PC-9 (cell line): ENCODE data around the gene KRTAP4-9. TPM values are rescaled to one million over a fixed set of nuclear protein-coding genes. Genes with fewer than 3 reads are reported as not detected.
"Not testable (repeated sequence)": the region's sequence is repeated elsewhere in the genome, so short reads cannot be mapped to it uniquely, and the experiment has no call there.

Experiments
- BruUV-seq: library from RNA; stranded (reverse); fragments of 400-500 nt; replicated peaks from 2 replicates; lab custom pipeline; 2021; lab: Mats Ljungman, UMichigan
- CTCF ChIA-PET: fragments of 300-600 bp; sonication (Branson Sonifier 250); formaldehyde crosslinking; loops from one replicate; lab custom pipeline; 2022; ENCODE audit warnings: antibody characterized with exemption; lab: Charles Lee
- POLR2A ChIA-PET: fragments of 300-600 bp; sonication (Branson Sonifier 250); formaldehyde crosslinking; loops from one replicate; lab custom pipeline; 2022; ENCODE audit warnings: antibody characterized with exemption; ENCODE audit not compliant: unreplicated experiment; lab: Charles Lee
- DNase-seq, 2 experiments: peaks; one replicate each; pipeline versions ENCODE4 v3.0.0 to v3.0.0-alpha.2; 2015 to 2022; ENCODE audit warnings: mixed read lengths in 1 of 2
- H2AFZ ChIP-seq: fragments of 200-600 bp; sonication (generic); 2 replicates; pipeline ENCODE4 v1.8.1; 2017; ENCODE audit warnings: antibody characterized with exemption
- H3F3A ChIP-seq: fragments of 200-600 bp; sonication (generic); 2 replicates; pipeline ENCODE4 v1.8.1; 2017; ENCODE audit warnings: antibody characterized with exemption, mild to moderate bottlenecking, low read depth; ENCODE audit not compliant: insufficient read depth
- H3K27ac ChIP-seq: fragments of 200-600 bp; sonication (generic); 2 replicates; pipeline ENCODE4 v1.6.1; 2016; ENCODE audit warnings: mixed run types
- H3K27me3 ChIP-seq: fragments of 200-600 bp; sonication (generic); 2 replicates; pipeline ENCODE4 v1.6.1; 2016; ENCODE audit warnings: low read depth, mixed run types; ENCODE audit not compliant: insufficient read depth
- H3K36me3 ChIP-seq: fragments of 200-600 bp; sonication (generic); 2 replicates; pipeline ENCODE4 v1.6.1; 2016; ENCODE audit warnings: low read depth, mixed run types
- H3K4me1 ChIP-seq: fragments of 200-600 bp; sonication (generic); replicated peaks from 2 replicates; pipeline ENCODE4 v1.6.1; 2016; ENCODE audit warnings: mixed run types; ENCODE audit not compliant: insufficient read depth
- H3K4me2 ChIP-seq: fragments of 200-600 bp; sonication (generic); 2 replicates; pipeline ENCODE4 v1.6.1; 2017; ENCODE audit warnings: mixed run types
- H3K4me3 ChIP-seq: fragments of 200-600 bp; sonication (generic); 2 replicates; pipeline ENCODE4 v1.6.1; 2016; ENCODE audit warnings: mixed run types
- H3K79me2 ChIP-seq: fragments of 200-600 bp; sonication (generic); 2 replicates; pipeline ENCODE4 v1.6.1; 2017; ENCODE audit warnings: low read depth, mixed run types
- H3K9me2 ChIP-seq: fragments of 200-600 bp; sonication (generic); 2 replicates; pipeline ENCODE4 v1.8.1; 2017; ENCODE audit warnings: mild to moderate bottlenecking; ENCODE audit not compliant: insufficient read depth
- H3K9me3 ChIP-seq: fragments of 200-600 bp; sonication (generic); 2 replicates; pipeline ENCODE4 v1.8.1; 2016; ENCODE audit warnings: low read depth; ENCODE audit not compliant: insufficient read depth
- H4K20me1 ChIP-seq: fragments of 200-600 bp; sonication (generic); 2 replicates; pipeline ENCODE4 v1.8.1; 2017; ENCODE audit not compliant: insufficient read depth
- EZH2 ChIP-seq: fragments of 200-600 bp; sonication (generic); IDR thresholded peaks from 2 replicates; pipeline ENCODE4 v1.8.0; 2017; ENCODE audit warnings: antibody characterized with exemption, low read depth
- intact Hi-C: fragments of 100-400 bp; cut with micrococcal nuclease; formaldehyde crosslinking; loops from one replicate; pipeline ENCODE4 v1.10.0; 2022; ENCODE audit not compliant: unreplicated experiment
- total RNA-seq: library from RNA; stranded (reverse); gene quantifications from 2 replicates; pipeline ENCODE4 v1.2.3, GENCODE V29; 2021
- TF ChIP-seq, protein P1 (sequence below): fragments of 200-600 bp; sonication (generic); conservative IDR thresholded peaks from 2 replicates; pipeline ENCODE4 v1.6.1; 2017; ENCODE audit warnings: mixed run types, antibody characterized with exemption, mild to moderate bottlenecking, moderate library complexity

KRTAP4-9 gene
- total RNA-seq, 1 experiment from 2014 or later = not detected

- TF ChIP-seq EZH2 = no peak
- TF ChIP-seq, protein P1, sequence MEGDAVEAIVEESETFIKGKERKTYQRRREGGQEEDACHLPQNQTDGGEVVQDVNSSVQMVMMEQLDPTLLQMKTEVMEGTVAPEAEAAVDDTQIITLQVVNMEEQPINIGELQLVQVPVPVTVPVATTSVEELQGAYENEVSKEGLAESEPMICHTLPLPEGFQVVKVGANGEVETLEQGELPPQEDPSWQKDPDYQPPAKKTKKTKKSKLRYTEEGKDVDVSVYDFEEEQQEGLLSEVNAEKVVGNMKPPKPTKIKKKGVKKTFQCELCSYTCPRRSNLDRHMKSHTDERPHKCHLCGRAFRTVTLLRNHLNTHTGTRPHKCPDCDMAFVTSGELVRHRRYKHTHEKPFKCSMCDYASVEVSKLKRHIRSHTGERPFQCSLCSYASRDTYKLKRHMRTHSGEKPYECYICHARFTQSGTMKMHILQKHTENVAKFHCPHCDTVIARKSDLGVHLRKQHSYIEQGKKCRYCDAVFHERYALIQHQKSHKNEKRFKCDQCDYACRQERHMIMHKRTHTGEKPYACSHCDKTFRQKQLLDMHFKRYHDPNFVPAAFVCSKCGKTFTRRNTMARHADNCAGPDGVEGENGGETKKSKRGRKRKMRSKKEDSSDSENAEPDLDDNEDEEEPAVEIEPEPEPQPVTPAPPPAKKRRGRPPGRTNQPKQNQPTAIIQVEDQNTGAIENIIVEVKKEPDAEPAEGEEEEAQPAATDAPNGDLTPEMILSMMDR = no peak
- Histone ChIP-seq H3K27me3 (no peaks in the 10 kb centered on the region), H3K4me3 (no peak overlapping the region), H3K36me3 (no peaks in the 10 kb centered on the region), H4K20me1 (no peaks in the 10 kb centered on the region), H3K4me1 (peaks cover 21% of the 10 kb centered on the region), H3K79me2 (no peaks in the 10 kb centered on the region), H2AFZ (no peak overlapping the region), H3K9me2 (no peaks in the 10 kb centered on the region; the same call in 1 of the 2 replicates), H3K9me3 (peaks cover 11% of the 10 kb centered on the region; the same call in 1 of the 2 replicates), H3F3A (peaks cover 18% of the 10 kb centered on the region), H3K4me2 (0 out of 2 replicates have a peak overlapping the region, but pooled peaks have one; percentile 20), H3K27ac (peak overlapping the region; percentile 87)
- ChIA-PET CTCF (interaction anchor here (0.6 to 1.0 kb wide), 2 partner anchors 191 to 679 kb away, joined by 3 read pairs; no protein-coding TSS in a partner anchor), POLR2A (interaction anchor here (0.6 to 0.8 kb wide), 7 partner anchors 148 to 373 kb away, joined by 3 to 11 read pairs (median 4); partner anchors contain the start of genes KRT13, KRT36 and KRT40)
- intact Hi-C loops = loop anchor here (1.0 to 2.0 kb wide), 2 partner anchors 71 to 217 kb away; partner anchors contain the start of gene KRTAP2-3
- BruUV-seq = no TSS peak
- peak; percentile 20 to 93 for DNase-seq
Observed at GRCh38 chr17:41131979-41132378, 26.8 kb downstream of the KRTAP4-9 start.

- Histone ChIP-seq H3K9me2 (no peaks in the 10 kb centered on the region; the same call in 1 of the 2 replicates), H2AFZ (no peak overlapping the region), H3K79me2 (no peaks in the 10 kb centered on the region), H3K9me3 (peaks cover 11% of the 10 kb centered on the region), H3K4me3 (no peak overlapping the region), H3K4me1 (peaks cover 21% of the 10 kb centered on the region), H3K36me3 (no peaks in the 10 kb centered on the region), H3F3A (peaks cover 18% of the 10 kb centered on the region), H3K27me3 (no peaks in the 10 kb centered on the region), H3K27ac (0 out of 2 replicates have a peak overlapping the region, but pooled peaks have one; percentile 24), H4K20me1 (no peaks in the 10 kb centered on the region), H3K4me2 (no peak overlapping the region)
- ChIA-PET CTCF (interaction anchor here (0.5 kb wide), 1 partner anchor 519 kb away, joined by 9 read pairs; no protein-coding TSS in a partner anchor), POLR2A (interaction anchor here (0.5 to 0.7 kb wide), 3 partner anchors 221 to 545 kb away, joined by 3 to 10 read pairs (median 3); no protein-coding TSS in a partner anchor)
- TF ChIP-seq EZH2 = no peak
- TF ChIP-seq, protein P1 = no peak
- no TSS peak for BruUV-seq
- no peak for DNase-seq
- intact Hi-C loops = loop anchor here (2.0 kb wide), 1 partner anchor 73 kb away; the partner anchor contains the start of gene KRTAP2-3
Observed at GRCh38 chr17:41133880-41134735, 28.9 kb downstream of the KRTAP4-9 start.

DNA sequence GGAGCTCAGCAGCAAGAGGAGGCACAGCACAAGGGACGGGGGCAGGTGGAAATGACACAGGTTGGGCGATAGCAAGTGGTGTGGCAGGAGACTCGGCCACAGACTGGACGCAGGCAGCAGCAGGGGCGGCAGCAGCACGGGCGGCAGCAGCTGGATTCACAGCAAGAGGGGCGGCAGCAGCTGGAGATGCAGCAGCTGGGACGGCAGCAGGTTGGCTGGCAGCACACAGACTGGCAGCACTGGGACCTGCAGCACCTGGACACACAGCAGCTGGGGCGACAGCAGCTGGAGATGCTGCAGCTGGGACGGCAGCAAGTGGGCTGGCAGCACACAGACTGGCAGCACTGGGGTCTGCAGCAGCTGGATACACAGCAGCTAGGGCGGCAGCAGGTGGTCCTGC lies 34.7 kb downstream of the KRTAP4-9 start:
- Histone ChIP-seq H3K4me1 (peaks cover 17% of the 10 kb centered on the region), H3F3A (peaks cover 16% of the 10 kb centered on the region; the same call in 1 of the 2 replicates), H3K27ac (peak overlapping the region; percentile 94)
- H3K4me2 ChIP-seq, POLR2A ChIA-PET, H3K9me2 ChIP-seq, DNase-seq, H3K27me3 ChIP-seq, H3K9me3 ChIP-seq, H2AFZ ChIP-seq, CTCF ChIA-PET, H3K36me3 ChIP-seq, H3K4me3 ChIP-seq, H4K20me1 ChIP-seq, BruUV-seq, H3K79me2 ChIP-seq: not testable (repeated sequence)
- intact Hi-C loops = loop anchor here (1.0 kb wide), 1 partner anchor 225 kb away; no protein-coding TSS in a partner anchor
